ENCODE measurements around the gene PLXDC1.

Gene PLXDC1

DNA sequence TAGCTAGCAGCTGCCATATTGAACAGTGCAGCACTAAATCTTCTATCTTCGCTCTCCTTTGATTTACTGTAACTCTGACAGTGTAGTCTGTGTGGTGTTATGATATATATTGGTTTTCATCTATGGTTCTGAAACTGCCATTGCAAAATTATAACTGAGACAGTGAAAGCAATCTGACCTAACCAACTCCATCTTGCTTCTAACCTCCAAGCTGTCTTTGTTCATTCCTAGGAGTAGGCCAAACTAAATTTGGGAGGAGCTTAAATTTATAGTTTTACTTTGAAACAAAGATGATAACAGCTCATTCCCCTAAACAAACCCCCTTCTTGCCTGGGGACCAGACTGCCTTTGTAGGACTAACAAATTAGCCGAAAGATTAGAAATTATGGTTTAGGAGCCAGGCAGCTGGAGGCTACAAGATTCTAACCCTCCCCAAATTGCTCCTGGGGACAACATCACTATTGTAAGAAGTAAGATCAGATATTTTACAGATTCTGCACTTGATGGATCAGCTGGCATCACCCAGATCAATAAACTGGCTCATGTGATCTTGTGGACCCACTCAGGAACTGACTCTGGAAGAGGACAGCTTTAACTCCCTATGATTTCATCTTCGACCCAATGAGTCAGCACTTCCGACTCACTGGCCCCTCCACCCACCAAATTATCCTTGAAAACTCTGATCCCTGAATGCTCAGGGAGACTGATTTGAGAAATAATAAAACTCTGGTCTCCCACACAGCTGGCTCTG, 137.2 kb downstream of the PLXDC1 start:
- Mint-ChIP-seq H3K27ac (no peak overlapping the region), H3K36me3 (ENCODE audit: low read depth) (no peaks in the 10 kb centered on the region), H3K4me1 (peaks cover 22% of the 10 kb centered on the region), H3K9me3 (no peaks in the 10 kb centered on the region), H3K4me3 (no peak overlapping the region), H3K27me3 (no peaks in the 10 kb centered on the region)
- ATAC-seq (no peak), DNase-seq (no peak)

Data from activated naive CD8-positive, alpha-beta T cell treated with anti-CD3 and anti-CD28 coated beads, Interleukin-2, amount 50 U/mL, for 24 hours (primary cell).